GM21576 (cell line): ENCODE data around the gene TMC6.

Experiments used
- ATAC-seq: cut with Tn5 transposase; IDR thresholded peaks from one replicate; pipeline ENCODE4 v1.9.1; 2021; ENCODE audit warnings: mild to moderate bottlenecking, moderate library complexity; ENCODE audit not compliant: unreplicated experiment

Gene TMC6

DNA sequence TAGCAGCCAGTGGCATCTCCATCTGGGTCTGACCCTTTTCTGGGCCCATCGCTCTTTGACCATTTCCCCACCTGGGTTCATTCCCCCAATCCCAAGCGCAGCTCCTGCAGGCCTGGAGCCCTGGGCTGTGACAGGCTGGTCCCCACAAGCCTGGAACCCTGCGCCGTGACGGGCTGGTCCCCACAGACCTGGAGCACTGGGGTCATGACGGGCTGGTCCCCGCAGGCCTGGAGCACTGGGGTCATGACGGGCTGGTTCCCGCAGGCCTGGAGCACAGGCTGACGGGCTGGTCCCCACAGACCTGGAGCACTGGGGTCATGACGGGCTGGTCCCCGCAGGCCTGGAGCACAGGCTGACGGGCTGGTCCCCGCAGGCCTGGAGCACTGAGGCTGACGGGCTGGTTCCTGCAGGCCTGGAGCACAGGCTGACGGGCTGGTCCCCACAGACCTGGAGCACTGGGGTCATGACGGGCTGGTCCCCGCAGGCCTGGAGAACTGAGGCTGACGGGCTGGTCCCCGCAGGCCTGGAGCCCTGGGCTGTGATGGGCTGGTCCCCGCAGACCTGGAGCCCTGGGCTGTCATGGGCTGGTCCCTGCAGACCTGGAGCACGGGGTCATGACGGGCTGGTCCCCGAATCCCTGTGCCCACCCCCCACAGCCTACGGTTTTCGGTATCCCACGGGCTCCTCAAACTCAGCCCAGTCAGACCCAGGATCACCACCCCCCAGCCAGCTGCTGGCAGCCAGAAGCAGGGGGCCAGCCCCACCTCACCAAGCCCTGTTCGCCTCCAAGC is 16.6 kb downstream of the TMC6 start:
- ATAC-seq = no peak

DNA sequence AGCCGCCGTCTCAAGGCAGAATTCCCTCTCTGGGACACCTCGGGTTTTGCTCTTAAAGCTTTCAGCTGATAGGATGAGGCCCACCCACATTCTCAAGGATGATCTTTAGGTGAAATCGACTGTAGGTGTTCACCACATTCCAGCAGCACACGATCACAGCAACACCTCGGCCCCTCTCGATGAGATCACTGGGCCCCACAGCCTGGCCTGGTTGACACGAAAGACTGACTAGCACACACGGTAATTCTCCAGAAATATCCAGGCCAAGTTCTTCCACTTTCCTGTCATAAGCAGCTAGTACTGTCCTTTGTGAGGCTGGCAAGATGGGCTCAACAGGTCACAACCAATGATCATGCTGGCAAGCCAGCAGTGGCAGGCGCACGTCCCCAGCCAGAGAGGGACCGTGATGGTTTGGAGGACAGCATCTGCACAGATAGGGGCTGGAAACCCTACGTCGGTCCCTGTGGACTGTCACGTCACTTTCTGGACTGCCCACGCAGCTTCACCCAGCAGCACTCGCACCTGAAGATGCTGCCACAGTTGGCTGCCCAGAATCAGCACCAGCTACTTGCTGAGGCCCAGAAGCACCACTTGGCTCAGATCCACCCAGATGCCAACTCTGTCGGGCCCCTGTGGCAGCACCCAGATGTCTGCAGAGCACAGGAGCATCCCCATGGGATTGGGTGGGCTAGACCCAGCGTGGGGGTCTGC is 17.4 kb downstream of the TMC6 start:
- no peak for ATAC-seq

DNA sequence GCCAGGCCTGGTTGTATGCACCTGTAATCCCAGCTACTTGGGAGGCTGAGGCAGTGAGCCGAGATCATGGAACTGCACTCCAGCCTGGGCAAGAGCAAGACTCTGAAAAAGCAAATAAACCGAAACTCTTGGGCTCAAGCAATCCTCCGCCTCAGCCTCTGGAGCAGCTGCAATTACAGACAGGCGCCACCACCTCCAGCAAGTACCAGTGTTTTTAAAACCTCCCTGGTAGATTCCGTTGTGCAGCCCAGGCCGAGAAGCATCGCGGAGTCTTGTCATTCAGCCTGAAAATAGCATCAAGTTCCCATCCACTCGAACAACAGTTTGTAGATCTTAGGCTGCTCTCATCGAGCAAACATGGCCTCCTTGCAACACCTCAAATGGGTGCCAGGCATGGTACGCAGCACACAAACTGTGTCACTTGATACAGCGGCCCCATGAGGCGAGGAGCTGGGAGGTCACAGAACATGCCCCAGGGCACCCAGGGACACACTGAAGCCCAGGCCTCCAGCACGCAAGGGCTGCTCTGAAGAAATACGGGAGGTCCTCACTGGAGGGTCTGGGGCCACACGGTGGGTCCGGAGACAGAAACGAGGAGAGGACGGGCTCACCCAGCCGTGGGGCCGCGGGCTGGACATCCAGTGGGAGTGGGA is 18.1 kb downstream of the TMC6 start:
- no peak for ATAC-seq

DNA sequence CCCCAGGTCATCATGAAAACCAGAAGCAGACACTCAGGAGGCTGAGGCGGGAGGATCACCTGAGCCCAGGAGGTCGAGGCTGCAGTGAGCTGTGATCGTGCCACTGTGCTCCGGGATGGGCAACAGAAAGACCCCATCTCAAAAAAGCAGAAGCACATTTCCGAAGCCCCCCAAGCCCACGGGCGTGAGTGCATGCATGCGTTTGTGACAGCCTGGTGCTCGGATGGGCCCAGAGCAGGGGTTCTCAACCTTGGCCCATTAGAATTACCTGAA is 19.1 kb downstream of the TMC6 start:
- ATAC-seq = no peak

DNA sequence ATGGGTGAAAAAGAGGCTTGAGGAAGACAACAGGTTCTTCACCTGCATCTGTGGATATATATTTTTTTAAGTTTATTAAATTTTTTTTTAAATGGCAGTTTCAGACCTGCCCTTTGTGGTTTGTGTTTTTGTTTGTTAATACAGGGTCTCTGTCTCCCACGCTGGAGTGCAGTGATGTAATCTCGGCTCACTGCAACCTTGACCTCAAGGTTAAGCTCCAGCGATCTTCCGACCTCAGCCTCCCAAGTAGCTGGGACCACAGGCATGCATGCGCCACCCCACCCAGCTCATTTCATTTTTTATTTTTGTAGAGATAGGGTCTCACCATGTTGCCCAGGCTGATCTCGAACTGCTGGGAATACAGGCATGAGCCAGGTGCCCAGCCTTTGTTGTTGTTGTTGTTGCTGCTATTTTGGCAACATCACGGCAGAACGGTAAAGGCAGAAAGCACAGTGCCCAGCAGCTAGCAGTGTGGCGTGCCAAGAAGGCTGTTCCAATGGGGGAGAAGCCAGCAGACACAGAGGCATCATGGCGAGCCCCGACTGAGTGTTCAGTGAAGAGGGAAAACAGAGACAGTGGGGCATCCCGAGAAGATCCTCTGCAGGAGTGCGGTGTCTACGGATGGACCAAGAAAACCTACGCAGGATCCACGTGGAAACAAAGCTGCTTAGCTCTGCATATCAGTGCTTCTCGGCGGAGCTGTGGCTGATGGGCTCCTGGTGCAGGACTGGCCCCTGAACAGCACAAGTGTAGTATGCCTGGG is 19.6 kb downstream of the TMC6 start:
- ATAC-seq = no peak

DNA sequence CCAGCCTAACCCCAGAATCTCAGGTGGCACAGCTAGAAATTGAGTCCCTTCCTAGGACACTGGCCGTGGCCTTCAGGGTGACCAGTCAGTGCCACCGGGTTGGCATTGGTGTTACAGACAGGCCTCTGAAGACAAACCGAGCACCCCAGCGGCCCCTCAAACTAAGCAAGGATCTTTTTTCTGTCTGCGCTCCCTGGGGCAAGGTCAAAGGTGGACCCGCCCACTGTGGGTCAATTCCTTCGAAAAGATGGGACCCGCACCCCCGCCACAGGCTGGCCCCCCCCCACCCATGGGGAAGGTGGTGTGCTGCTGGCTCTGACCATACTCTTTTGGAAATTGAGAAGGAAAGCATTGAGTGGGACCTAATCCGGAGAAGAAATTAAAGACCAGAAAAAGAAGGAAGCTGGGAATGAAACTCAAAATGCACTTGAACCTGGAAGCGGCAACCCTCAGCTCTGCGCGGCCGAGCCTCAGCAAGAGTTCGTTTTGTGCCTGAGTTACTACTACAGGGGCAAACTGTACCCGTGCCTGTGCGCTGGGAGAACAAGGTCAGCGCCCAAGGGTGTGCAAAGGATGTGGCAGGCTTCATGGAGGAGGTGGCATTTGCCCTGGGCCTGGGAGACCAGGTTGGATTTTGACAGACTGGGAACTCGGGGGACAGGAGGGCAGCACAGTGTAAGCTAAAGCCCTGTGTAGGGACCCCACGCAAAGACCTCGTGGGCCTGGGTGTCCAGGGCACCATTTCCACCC is 20.4 kb downstream of the TMC6 start:
- ATAC-seq = no peak

DNA sequence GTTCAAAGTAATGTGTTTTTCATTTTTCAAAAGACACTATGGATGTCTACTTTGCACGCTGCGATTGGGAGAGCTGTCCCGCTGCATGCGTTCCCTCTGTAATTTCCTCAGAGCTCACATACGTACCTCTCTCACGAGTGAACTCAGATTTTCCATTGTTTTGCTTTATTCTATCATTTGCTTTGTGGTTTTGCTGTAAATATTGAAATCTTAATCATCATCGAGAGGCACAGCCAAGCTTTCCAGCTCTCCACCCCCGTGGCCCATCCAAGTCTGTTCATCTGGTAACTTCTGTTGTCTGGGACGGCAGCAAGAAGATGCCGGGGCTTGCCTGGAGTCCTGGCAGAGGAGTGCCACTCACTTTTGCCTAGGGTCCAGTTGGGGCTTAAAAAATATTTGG is 21.1 kb downstream of the TMC6 start:
- no peak for ATAC-seq

DNA sequence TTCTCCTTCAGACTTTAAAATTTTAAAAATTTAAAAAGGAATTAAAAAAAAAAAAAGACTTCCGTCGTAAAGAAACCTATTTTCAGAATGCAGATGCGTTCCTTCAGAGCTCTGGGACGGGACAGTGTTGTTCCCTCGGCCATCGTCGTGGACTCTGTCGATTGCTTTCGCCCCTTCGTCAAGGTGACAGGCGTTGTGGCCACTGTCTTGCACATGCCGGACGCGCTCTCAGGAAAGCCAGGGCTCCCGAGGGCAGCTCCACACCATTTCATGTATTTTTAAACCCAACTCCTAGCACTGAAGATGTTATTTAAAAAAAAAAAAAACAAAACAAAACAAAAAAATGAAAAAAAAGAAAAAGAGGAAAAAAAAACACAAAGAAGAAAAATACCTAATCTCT is 22.3 kb downstream of the TMC6 start:
- ATAC-seq = no peak

DNA sequence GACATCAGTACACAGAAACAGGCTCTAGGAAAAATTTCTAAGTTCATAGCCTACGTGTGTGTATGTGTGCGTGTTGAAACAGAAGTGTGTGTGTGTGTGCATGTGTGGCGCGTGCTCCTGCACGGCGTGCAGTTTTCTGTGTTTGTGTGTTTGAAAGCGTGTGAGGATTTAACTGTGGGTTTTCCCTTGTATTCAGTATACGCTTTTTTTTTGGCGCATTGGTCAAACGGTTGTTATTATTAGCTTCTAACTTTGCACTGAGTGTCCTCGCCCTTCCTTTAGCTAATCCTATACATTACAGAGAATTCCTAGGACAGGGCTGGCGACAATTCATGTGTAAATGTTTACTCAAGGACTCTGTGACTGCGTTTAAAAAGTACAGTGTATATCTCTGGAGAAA is 23.0 kb downstream of the TMC6 start:
- ATAC-seq = no peak

DNA sequence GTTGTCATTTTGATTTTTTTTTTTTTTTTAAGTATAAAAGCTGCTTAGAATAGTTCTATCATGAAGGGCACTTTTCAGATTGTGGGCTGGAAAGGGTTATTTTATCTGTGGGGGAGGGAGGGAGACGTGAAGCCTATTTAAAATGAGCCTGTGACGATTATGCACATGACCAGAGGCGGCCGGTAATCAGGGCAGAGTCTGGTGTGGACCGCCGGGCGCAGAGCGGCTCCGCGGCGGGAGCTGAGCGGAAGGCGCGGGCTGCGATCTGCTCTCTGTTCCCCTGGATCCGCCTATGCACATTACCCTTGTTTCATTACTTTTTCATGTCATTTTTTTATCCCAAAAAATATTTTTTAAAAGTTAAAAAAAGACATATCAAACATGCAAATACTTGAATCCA is 23.5 kb downstream of the TMC6 start:
- no peak for ATAC-seq

DNA sequence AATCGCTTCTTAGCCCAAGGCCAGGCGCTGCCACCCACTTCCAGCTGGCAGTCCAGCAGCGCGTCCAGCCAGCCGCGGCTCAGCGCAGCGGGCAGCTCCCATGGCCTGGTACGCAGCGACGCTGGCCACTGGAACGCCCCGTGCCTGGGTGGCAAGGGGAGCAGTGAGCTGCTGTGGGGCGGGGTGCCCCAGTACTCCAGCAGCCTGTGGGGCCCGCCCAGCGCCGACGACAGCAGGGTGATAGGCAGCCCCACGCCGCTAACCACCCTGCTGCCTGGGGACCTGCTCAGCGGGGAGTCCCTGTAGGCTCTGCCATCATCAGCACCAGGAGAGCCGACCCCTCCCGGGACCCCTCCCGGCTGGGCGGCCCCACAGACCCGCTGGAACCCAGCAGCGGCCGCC is 24.0 kb downstream of the TMC6 start:
- ATAC-seq = no peak

DNA sequence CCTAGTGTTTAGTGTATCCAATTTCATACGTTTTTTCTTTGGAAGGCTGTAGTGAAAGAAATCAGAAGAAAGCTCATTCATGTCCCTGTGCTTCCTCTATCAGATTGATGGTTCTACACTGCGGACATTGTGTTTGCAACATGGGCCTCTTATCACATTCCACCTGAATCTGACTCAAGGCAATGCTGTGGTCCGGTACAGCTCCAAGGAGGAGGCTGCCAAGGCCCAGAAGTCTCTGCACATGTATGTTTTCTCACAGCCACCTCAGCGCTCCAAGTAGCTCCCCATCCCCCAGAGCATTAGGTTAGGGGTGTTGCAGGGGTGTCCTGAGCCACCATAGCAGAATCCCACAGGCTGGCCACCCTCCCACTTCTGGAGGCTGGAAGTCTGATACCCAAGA is 25.2 kb downstream of the TMC6 start:
- ATAC-seq = no peak

DNA sequence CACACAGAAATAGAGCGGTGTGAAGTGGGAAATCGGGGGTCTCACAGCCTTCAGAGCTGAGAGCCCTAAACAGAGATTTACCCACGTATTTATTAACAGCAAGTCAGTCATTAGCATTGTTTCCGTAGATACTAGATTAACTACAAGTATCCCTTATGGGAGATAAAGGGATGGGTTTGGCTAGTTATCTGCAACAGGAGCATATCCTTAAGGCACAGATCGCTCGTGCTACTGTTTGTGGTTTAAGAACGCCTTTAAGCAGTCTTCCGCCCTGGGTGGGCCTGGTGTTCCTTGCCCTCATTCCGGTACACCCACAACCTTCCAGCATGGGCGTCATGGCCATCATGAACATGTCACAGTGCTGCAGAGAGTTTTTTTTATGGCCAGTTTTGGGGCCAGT is 27.0 kb downstream of the TMC6 start:
- ATAC-seq = no peak

DNA sequence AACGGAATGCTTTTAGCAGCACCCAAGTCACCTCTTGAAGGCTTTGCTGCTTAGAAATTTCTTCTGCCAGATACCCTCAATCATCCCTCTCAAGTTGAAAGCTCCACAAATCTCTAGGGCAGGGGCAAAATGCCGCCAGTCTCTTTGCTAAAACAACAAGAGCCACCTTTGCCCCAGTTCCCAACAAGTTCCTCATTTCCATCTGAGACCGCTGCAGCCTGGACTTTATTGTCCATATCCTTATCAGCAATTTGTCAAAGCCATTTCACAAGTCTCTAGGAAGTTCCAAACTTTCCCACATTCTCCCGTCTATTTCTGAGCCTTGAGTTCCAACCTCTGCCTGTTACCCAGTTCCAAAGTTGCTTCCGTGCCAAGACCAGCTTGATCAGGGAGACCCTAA is 27.4 kb downstream of the TMC6 start:
- ATAC-seq = no peak

DNA sequence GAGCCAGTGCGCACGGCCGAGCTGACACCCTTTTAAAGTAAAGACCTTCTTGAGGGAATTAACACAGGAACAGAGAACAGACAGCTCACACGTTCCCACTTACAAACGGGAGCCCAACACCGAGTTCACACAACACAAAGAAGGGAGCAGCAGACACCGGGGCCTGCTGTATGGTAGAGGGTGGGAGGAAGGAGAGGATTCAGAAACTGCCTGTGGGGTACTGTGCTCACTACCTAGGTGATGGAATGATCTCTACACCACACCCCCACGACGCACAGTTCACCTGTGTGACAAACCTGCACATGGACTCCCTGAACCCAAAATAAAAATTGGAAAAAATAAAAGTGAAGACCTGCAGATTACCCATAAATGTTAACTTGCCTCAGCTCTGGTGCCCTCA is 32.5 kb downstream of the TMC6 start:
- no peak for ATAC-seq

DNA sequence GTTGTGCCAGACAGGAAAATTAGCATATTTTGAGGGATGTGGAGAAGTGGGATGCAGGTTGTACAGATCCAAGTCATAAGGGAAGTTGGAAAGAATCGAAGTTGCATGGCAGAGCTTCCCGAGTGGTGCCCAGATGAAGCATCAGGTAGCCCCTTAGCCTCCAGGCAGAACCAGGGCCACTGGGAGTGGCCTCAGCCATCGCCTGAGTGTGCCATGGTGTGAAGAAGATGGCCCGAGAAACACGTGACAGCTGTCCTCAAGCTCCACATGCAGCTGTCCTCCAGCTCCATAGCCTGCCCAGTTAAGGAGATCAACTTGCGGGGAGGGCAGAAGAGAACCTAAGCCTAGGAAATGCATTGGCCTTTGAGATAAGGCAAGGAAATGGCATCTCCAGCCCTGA is 33.5 kb downstream of the TMC6 start:
- ATAC-seq = no peak

DNA sequence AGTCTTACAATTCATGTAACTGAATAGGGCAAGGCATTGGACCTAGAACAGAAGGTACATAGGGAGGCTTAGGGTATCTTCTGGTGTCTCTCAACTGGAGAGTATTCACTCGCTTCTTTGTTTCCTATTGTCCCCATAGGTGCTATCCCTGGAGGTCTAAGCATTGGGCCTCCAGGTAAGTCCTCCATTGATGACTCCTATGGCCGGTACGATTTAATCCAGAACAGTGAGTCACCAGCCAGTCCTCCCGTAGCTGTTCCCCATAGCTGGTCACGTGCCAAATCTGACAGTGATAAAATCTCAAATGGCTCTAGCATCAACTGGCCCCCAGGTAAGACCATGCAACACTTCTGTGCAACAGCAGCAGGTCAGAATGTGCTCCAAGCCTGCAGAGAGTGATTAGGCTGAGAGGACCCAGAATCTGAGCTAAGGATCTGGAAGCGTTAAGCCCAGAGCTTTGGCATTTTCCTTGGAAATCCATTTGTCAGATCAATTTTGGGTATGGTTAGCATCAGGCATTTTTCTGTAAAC is 35.7 kb downstream of the TMC6 start:
- no peak for ATAC-seq

DNA sequence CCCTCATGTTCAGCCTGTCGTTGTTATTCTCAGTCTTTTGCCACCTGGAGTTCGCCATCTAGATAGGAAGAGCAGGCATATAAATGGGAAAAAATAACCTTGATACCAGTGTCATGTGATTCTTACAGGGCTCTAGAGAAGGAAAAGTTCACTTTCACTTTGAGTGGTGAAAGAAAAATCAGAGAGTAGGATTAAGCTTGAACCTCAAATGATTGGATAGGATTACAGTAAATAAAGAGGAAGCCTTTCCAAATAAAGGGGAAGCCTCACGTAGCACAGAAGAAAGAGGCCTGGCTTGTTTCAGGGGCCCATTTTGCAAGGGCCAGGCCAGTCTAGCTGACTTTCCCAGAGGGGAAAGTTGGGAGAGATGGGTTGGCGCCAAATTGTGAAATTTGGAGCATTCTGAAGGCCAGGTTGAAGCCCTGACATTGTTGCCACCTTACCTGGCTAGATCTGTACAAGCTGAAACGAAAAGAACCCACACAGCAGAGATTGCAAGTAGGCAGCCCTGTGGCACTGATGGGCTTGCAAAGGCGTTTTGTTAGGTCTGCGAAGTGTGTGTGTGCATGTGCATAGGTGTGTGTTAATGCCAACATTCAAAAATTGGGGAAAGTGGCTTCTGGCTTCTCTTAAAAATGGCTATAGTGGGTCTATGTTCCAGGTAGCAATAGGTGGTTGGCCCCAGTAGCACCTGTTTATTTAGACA is 38.8 kb downstream of the TMC6 start:
- no peak for ATAC-seq

DNA sequence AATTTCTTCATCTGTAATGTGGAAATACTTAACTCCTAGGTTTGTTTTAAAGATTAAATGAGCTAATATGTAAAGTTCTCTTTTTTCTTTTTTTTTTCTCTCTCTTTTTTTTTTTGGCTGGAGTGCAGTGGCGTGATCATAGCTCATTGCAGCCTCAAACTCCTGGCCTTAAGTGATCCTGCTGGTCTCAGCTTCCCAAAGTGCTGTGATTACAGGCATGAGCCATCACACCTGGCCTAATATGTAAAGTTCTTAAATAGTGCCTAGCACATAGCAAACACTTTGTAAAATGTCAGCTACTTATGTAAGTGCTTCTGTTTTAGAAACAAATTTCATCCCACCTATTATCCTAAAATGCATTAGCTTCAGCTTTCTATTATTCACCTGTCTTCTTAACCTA is 40.0 kb downstream of the TMC6 start:
- ATAC-seq = no peak

DNA sequence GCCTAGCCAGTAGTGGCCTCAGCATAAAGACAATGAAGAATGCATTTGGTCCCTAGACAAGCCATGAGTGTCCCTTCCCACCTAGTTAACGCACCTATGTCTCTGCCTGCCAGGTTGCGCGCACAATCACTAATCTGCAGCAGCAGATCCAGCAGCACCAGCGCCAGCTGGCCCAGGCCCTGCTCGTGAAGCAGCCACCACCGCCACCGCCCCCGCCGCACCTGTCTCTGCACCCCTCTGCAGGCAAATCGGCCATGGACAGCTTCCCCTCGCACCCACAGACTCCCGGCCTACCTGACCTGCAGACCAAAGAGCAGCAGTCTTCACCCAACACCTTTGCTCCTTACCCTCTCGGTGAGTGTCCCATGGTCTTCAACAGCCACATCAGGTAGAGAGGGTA is 41.8 kb downstream of the TMC6 start:
- no peak for ATAC-seq
